DOHH2 (cell line): ENCODE data around the gene ARHGEF16.

Experiments
- EZH2phosphoT487 ChIP-seq: fragments of 200-600 bp; sonication (generic); IDR thresholded peaks from 2 replicates; pipeline ENCODE4 v1.6.1; 2017; ENCODE audit warnings: borderline replicate concordance, mild to moderate bottlenecking, antibody characterized with exemption, low read length, moderate library complexity, mixed read lengths
- TF ChIP-seq, protein P1 (sequence below): fragments of 200-600 bp; sonication (generic); IDR thresholded peaks from one replicate; pipeline ENCODE4 v1.5.1; 2014; ENCODE audit warnings: antibody characterized with exemption, mild to moderate bottlenecking, low read depth, low read length; ENCODE audit not compliant: poor library complexity, severe bottlenecking

DNA sequence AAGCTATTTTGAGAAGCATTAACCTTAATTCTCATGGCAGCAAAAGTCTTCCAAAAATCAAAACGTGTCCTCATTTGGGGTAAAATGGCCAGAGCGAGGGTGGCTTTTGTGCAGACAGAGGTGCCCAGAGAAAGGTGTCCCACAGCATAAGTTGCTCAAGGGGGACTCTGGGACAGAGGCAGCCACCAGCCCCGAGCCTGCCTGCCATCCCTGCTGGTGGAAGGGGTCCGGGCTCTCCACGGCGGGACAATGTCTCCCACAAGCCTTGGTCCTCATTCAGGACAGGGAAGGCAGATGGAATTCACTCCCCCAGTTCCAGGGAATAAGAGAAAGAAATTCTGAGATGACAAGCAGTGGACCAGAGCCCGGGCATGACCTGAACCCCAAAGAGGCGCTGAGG, 12.6 kb upstream of the ARHGEF16 start:
- TF ChIP-seq, protein P1, sequence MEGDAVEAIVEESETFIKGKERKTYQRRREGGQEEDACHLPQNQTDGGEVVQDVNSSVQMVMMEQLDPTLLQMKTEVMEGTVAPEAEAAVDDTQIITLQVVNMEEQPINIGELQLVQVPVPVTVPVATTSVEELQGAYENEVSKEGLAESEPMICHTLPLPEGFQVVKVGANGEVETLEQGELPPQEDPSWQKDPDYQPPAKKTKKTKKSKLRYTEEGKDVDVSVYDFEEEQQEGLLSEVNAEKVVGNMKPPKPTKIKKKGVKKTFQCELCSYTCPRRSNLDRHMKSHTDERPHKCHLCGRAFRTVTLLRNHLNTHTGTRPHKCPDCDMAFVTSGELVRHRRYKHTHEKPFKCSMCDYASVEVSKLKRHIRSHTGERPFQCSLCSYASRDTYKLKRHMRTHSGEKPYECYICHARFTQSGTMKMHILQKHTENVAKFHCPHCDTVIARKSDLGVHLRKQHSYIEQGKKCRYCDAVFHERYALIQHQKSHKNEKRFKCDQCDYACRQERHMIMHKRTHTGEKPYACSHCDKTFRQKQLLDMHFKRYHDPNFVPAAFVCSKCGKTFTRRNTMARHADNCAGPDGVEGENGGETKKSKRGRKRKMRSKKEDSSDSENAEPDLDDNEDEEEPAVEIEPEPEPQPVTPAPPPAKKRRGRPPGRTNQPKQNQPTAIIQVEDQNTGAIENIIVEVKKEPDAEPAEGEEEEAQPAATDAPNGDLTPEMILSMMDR = no peak
- TF ChIP-seq EZH2phosphoT487 = no peak
